Measurements from ENCODE around the gene GARIN5B. TPM values are rescaled to one million over a fixed set of nuclear protein-coding genes. Genes with fewer than 3 reads are reported as not detected.
"Not testable (repeated sequence)": the region's sequence is repeated elsewhere in the genome, so short reads cannot be mapped to it uniquely, and the experiment has no call there.

GARIN5B gene
- not detected in 2 replicates for total RNA-seq (ENCODE audit: low replicate concordance)

DNA sequence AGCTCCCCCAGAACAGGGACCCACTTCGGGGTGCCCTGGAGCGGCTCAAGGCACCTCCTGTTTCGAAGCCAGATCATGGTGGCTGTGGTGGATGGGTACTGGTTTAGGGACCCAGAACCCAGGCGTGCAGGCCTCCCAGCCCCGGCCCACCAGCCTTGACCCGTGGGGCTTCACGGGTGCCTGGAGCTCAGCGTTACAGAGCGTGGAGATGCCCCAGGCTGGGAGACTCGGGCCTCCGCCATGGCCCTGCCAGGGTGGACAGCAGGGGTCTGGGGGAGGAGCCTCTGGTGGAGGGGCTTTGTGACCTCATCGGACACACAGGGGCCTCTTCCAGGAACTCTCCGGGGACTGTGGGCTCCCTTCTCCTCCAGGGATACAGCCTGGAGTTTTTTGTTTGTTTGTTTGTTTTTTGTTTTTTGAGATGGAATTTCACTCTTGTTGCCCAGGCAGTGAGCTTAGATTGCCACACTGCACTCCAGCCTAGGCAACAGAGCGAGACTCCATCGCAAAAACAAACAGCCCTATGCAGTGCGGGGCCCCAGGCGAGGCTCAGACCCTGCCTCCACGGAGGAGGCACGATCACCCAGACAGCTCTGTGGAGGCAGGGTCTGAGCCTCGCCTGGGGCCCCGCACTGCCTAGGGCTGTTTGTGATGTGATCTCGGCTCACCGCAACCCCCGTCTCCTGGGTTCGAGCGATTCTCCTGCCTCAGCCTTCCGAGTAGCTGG lies at the start of gene GARIN5B:
TSS of gene GARIN5B (minus strand) at position 271 of the 727 bp plus-strand sequence. CDS start at position 77, 194 bp downstream.
- no peak within 1 kb of the TSS for H3K4me3 ChIP-seq (ENCODE audit: low read depth, low read length)
- DNase-seq (ENCODE audit: low read depth): no peak
- TF ChIP-seq, protein P1, sequence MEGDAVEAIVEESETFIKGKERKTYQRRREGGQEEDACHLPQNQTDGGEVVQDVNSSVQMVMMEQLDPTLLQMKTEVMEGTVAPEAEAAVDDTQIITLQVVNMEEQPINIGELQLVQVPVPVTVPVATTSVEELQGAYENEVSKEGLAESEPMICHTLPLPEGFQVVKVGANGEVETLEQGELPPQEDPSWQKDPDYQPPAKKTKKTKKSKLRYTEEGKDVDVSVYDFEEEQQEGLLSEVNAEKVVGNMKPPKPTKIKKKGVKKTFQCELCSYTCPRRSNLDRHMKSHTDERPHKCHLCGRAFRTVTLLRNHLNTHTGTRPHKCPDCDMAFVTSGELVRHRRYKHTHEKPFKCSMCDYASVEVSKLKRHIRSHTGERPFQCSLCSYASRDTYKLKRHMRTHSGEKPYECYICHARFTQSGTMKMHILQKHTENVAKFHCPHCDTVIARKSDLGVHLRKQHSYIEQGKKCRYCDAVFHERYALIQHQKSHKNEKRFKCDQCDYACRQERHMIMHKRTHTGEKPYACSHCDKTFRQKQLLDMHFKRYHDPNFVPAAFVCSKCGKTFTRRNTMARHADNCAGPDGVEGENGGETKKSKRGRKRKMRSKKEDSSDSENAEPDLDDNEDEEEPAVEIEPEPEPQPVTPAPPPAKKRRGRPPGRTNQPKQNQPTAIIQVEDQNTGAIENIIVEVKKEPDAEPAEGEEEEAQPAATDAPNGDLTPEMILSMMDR (IDR thresholded peaks at IDR 0.05; ENCODE audit: insufficient read depth, low read length): no peak

DNA sequence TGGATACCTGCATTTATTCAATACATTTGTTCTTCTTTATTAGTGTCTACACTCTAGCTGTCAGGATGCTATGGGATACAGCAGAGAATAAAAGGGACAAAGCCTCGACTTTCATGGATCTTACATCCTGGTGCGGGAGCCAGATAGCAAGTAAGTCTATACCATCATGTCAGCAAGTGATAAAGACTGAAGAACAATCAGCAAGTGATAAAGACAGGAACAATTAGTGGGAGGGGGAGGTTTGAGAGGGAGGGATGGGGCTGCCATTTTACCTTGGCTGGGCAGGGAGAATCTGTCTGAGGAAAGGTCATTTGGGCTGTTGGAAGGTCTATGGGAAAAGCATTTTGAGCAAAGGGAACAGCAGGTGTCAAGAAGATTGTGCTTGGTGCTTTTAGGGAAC lies 47.1 kb upstream of the GARIN5B start:
- no peak overlapping the region for H3K4me3 ChIP-seq (ENCODE audit: low read depth, low read length)
- TF ChIP-seq, protein P1 (IDR thresholded peaks at IDR 0.05; ENCODE audit: insufficient read depth, low read length): no peak
- no peak for DNase-seq (ENCODE audit: low read depth)

DNA sequence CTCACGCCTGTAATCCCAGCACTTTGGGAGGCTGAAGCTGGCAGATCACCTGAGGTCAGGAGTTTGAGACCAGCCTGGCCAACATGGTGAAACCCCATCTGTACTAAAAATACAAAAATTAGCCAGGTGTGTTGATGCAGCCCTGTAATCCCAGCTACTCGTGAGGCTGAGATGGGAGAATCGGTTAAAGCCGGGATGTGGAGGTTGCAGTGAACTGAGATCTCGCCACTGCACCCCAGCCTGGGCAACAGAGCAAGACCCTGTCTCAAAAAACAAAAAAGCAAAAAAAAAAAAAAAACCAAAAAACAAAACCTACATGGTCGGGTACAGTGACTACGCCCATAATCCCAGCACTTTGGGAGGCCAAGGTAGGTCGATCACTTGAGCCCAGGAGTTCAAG lies 46.1 kb upstream of the GARIN5B start:
- DNase-seq (ENCODE audit: low read depth): not testable (repeated sequence)

DNA sequence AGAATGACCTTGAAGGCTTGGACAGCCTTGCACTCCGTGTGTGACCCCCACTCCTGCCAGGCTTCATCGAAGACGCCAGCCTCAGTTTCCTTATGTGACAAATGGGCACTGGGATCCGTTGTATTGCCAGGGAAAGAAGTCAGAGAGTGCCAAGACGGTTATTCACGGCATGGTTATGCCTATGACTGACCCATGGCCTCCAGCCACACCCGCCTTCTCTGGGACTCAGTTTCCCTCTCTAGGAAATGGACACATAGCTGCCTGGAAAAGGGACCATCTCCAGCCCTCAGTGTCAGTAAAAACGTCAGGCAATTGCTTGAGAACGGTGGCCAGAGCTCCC lies 45.4 kb upstream of the GARIN5B start:
- DNase-seq (ENCODE audit: low read depth): no peak
- TF ChIP-seq, protein P1 (IDR thresholded peaks at IDR 0.05; ENCODE audit: insufficient read depth, low read length): no peak
- peak overlapping the region; percentile 69 for H3K4me3 ChIP-seq (ENCODE audit: low read depth, low read length)

More for the DNA sequence above, 46.1 kb upstream of the GARIN5B start:
- not testable (repeated sequence) for H3K4me3 ChIP-seq (ENCODE audit: low read depth, low read length)

DNA sequence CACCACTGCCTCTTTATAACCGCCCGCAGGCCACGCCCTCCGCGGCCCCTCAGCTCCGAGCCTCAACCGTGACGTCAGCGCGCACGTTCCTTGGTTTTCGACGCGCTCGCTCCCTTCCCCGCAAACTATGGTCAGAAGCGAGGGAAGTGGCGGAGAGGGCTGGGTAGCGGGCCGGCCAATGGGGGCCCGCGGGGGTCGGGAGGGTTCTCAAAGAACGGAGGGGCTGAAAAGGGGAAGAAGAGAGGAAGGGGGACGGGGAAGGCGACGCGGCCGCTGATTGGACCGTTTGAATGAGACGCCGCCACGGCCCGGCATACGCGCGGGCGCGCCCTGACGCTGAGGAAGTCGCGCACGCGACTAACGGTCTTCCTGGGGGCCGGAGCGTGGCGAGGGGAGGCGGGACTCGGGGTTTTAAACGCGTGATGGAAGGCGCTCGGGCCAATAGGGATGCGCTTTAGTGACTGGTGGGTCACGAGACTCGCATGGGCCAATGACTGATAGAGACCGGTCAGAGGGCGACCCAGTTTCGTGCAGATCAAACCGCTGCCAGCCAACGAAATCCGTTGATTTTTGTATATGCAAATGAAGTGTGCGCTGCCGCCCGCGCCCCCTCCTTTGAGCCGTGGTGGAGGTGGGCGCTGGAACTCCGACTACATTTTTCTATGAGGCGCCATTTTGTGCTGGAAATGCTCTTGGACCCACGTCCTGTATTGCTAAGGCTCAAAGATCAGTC lies 44.9 kb upstream of the GARIN5B start:
- TF ChIP-seq, protein P1 (IDR thresholded peaks at IDR 0.05; ENCODE audit: insufficient read depth, low read length): no peak
- peak overlapping the region; percentile 88 for H3K4me3 ChIP-seq (ENCODE audit: low read depth, low read length)
- DNase-seq (ENCODE audit: low read depth): peak; percentile 99

DNA sequence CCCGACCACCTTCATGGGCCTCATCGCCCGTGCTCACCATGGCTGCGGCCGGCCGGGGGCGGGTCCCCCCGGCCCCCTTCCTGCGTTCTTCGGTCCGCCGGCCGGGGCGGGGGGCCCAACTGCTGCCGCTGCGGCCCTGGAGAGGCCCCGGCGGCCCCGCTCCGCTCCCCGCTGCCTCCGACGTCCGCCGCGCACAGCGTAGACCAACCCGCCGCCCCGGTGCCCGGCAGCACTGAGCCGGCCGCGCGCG lies 44.4 kb upstream of the GARIN5B start, which contains the start of gene UBE2S:
TSS of gene UBE2S (minus strand) at position 239 of the 250 bp plus-strand sequence. CDS start at position 40, 199 bp downstream.
- H3K4me3 ChIP-seq (ENCODE audit: low read depth, low read length): peak within 1 kb of the TSS; percentile 88
- not testable (repeated sequence) for DNase-seq (ENCODE audit: low read depth)

DNA sequence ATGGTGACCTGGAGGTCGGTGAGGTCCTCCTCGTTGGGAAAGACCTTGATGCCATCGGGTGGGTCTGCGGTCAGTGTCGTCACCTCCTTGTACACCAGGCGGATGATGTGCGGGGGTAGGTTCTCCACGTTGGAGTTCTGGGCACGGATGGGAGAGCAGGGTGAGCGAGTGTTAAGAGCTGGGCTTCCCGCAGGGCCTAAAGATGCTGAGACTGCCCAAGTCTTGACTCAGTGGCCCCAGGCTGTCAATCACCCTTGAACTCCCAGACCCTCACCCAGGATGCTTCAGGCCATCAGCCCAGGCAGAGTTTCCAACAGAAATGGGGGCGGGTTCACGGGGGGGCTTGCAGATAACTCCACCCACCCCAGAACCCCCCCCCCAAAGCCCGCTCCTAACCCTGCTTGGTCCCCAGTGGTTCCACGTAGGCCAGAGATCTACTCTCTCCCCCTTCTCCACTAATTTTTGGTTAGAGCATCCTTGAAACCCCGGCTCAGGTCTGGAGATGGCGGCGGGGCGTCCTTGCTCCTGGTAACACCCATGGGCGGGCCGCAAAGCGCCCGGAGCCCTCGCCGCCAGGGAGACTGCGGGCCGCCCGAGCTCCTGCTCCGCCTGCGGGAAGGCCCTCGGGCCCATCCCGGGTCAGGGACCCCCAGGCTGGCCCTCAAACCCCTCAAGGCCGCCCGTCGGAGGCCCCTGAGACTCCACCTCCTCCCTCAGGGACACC lies 43.9 kb upstream of the GARIN5B start:
- peak overlapping the region; percentile 88 for H3K4me3 ChIP-seq (ENCODE audit: low read depth, low read length)
- TF ChIP-seq, protein P1 (IDR thresholded peaks at IDR 0.05; ENCODE audit: insufficient read depth, low read length): no peak
- DNase-seq (ENCODE audit: low read depth): peak; percentile 33

Data from fibroblast of the aortic adventitia (primary cell).